Naive B cell (primary cell): ENCODE data around the gene KCNQ2. TPM values are rescaled to one million over a fixed set of nuclear protein-coding genes. Genes with fewer than 3 reads are reported as not detected.

Experiments used
- ATAC-seq, 2 donors: fragments of 150-1000 bp; cut with Tn5 transposase; 2 replicates each; pipeline ENCODE4 v1.10.0; 2021; ENCODE audit warnings: low read depth in 2 of 2, mild to moderate bottlenecking in 2 of 2, moderate library complexity in 2 of 2
- DNase-seq: peaks from one replicate; pipeline ENCODE4 v3.0.0; 2022
- H3K27ac Mint-ChIP-seq, 6 donors: one replicate each; pipeline ENCODE4 v1.8.0; 2020 to 2022; ENCODE audit warnings: mild to moderate bottlenecking in 6 of 6, mixed read lengths in 6 of 6, moderate library complexity in 5 of 6, inconsistent platforms in 2 of 6
- H3K27me3 Mint-ChIP-seq, 3 donors: one replicate each; pipeline ENCODE4 v1.8.0; 2021 to 2022; ENCODE audit warnings: mixed read lengths in 3 of 3, mild to moderate bottlenecking in 1 of 3
- H3K36me3 Mint-ChIP-seq, 2 donors: one replicate each; pipeline ENCODE4 v1.8.0; 2020 to 2022; ENCODE audit warnings: mixed read lengths in 2 of 2, inconsistent platforms in 1 of 2, mild to moderate bottlenecking in 1 of 2
- H3K4me1 Mint-ChIP-seq, 3 donors: one replicate each; pipeline ENCODE4 v1.8.0; 2020 to 2022; ENCODE audit warnings: mixed read lengths in 3 of 3, inconsistent platforms in 1 of 3, mild to moderate bottlenecking in 1 of 3, moderate library complexity in 1 of 3
- H3K4me3 Mint-ChIP-seq, 8 donors: one replicate each; pipeline ENCODE4 v1.8.0; 2020 to 2022; ENCODE audit warnings: mild to moderate bottlenecking in 8 of 8, mixed read lengths in 8 of 8, moderate library complexity in 8 of 8, inconsistent platforms in 2 of 8
- H3K9me3 Mint-ChIP-seq, 7 donors: one replicate each; pipeline ENCODE4 v1.8.0; 2020 to 2022; ENCODE audit warnings: mixed read lengths in 7 of 7, mild to moderate bottlenecking in 5 of 7, inconsistent platforms in 2 of 7, moderate library complexity in 1 of 7
- polyA plus RNA-seq, 6 donors: library from polyadenylated mRNA; unstranded; fragments of 300-500 nt; fragmentation: Illumina TruSeq; gene quantifications; one replicate each; pipeline ENCODE4 v1.2.3, GENCODE V29; 2021; ENCODE audit warnings: low read depth in 6 of 6

Gene KCNQ2
- polyA plus RNA-seq, 6 donors from 2014 or later: 0.54 to 1.1 TPM; not detected in 4

GRCh38 chr20:63397155-63397843 is 75.2 kb downstream of the KCNQ2 start:
- H3K27me3 Mint-ChIP-seq: peaks cover 5 to 42% (median 30%) of the 10 kb centered on the region in 3 donors
- no peak for ATAC-seq
- no peaks in the 10 kb centered on the region for H3K36me3 Mint-ChIP-seq
- DNase-seq: no peak
- no peak overlapping the region for H3K4me3 Mint-ChIP-seq
- H3K4me1 Mint-ChIP-seq: peaks cover 0 to 2% (median 0%) of the 10 kb centered on the region in 3 donors
- H3K27ac Mint-ChIP-seq: peak overlapping the region in 1 of 6 donors; percentile 78
- no peaks in the 10 kb centered on the region for H3K9me3 Mint-ChIP-seq

- H3K9me3 Mint-ChIP-seq: no peaks in the 10 kb centered on the region
- ATAC-seq (no peak), DNase-seq (no peak)
- no peak overlapping the region for H3K27ac Mint-ChIP-seq
- no peaks in the 10 kb centered on the region for H3K4me1 Mint-ChIP-seq
- H3K27me3 Mint-ChIP-seq: peaks cover 5 to 38% (median 30%) of the 10 kb centered on the region in 3 donors
- H3K36me3 Mint-ChIP-seq: no peaks in the 10 kb centered on the region
- H3K4me3 Mint-ChIP-seq: no peak overlapping the region
Measured at GRCh38 chr20:63396300-63396699, 76.2 kb downstream of the KCNQ2 start.

GRCh38 chr20:63395723-63396122 is 76.7 kb downstream of the KCNQ2 start:
- ATAC-seq: no peak
- Mint-ChIP-seq H3K36me3 (no peaks in the 10 kb centered on the region), H3K27ac (no peak overlapping the region), H3K4me3 (no peak overlapping the region), H3K27me3 (peaks cover 5 to 38% (median 30%) of the 10 kb centered on the region in 3 donors), H3K4me1 (no peaks in the 10 kb centered on the region), H3K9me3 (no peaks in the 10 kb centered on the region)
- DNase-seq: no peak

GRCh38 chr20:63394920-63395455 is 77.5 kb downstream of the KCNQ2 start:
- H3K27ac Mint-ChIP-seq: no peak overlapping the region
- H3K27me3 Mint-ChIP-seq: peaks cover 5 to 38% (median 30%) of the 10 kb centered on the region in 3 donors
- no peaks in the 10 kb centered on the region for H3K4me1 Mint-ChIP-seq
- no peak for ATAC-seq
- no peak for DNase-seq
- H3K9me3 Mint-ChIP-seq: peaks cover 0 to under 1% (median 0%) of the 10 kb centered on the region in 7 donors
- H3K36me3 Mint-ChIP-seq: no peaks in the 10 kb centered on the region
- peak overlapping the region in 1 of 8 donors; percentile 60 for H3K4me3 Mint-ChIP-seq

- Mint-ChIP-seq H3K4me3 (no peak overlapping the region), H3K36me3 (no peaks in the 10 kb centered on the region), H3K9me3 (peaks cover 0 to 5% (median 0%) of the 10 kb centered on the region in 7 donors), H3K27me3 (peaks cover 5 to 38% (median 30%) of the 10 kb centered on the region in 3 donors), H3K4me1 (no peaks in the 10 kb centered on the region), H3K27ac (no peak overlapping the region)
- DNase-seq (no peak), ATAC-seq (no peak)
Measured at GRCh38 chr20:63394069-63394919, 78.2 kb downstream of the KCNQ2 start.

- DNase-seq (no peak), ATAC-seq (no peak)
- H3K27ac Mint-ChIP-seq: no peak overlapping the region
- peaks cover 5 to 38% (median 30%) of the 10 kb centered on the region in 3 donors for H3K27me3 Mint-ChIP-seq
- H3K9me3 Mint-ChIP-seq: peaks cover 0 to 8% (median 0%) of the 10 kb centered on the region in 7 donors
- no peaks in the 10 kb centered on the region for H3K4me1 Mint-ChIP-seq
- no peak overlapping the region for H3K4me3 Mint-ChIP-seq
- no peaks in the 10 kb centered on the region for H3K36me3 Mint-ChIP-seq
Measured at GRCh38 chr20:63393566-63393965, 78.9 kb downstream of the KCNQ2 start.

GRCh38 chr20:63392465-63393365 is 79.7 kb downstream of the KCNQ2 start:
- H3K27ac Mint-ChIP-seq: no peak overlapping the region
- H3K27me3 Mint-ChIP-seq: peaks cover 5 to 45% (median 30%) of the 10 kb centered on the region in 3 donors
- no peak for DNase-seq
- no peak overlapping the region for H3K4me3 Mint-ChIP-seq
- no peaks in the 10 kb centered on the region for H3K36me3 Mint-ChIP-seq
- no peak for ATAC-seq
- H3K9me3 Mint-ChIP-seq: peaks cover 2 to 8% (median 3%) of the 10 kb centered on the region in 7 donors
- H3K4me1 Mint-ChIP-seq: no peaks in the 10 kb centered on the region

GRCh38 chr20:63387917-63388316 is 84.5 kb downstream of the KCNQ2 start:
- Mint-ChIP-seq H3K27me3 (peaks cover 4 to 16% (median 7%) of the 10 kb centered on the region in 3 donors), H3K27ac (no peak overlapping the region), H3K9me3 (peaks cover 16 to 35% (median 24%) of the 10 kb centered on the region in 7 donors), H3K36me3 (peaks cover 0 to 16% of the 10 kb centered on the region in 2 donors), H3K4me3 (no peak overlapping the region), H3K4me1 (peaks cover 0 to 1% (median 0%) of the 10 kb centered on the region in 3 donors)
- no peak for ATAC-seq
- no peak for DNase-seq

- Mint-ChIP-seq H3K27me3 (peaks cover 4 to 11% (median 7%) of the 10 kb centered on the region in 3 donors), H3K27ac (no peak overlapping the region), H3K36me3 (peaks cover 0 to 16% of the 10 kb centered on the region in 2 donors), H3K4me1 (peaks cover 0 to 1% (median 0%) of the 10 kb centered on the region in 3 donors), H3K4me3 (peak overlapping the region in 1 of 8 donors; percentile 45), H3K9me3 (peaks cover 16 to 35% (median 24%) of the 10 kb centered on the region in 7 donors)
- no peak for DNase-seq
- ATAC-seq: no peak
Measured at GRCh38 chr20:63387393-63387792, 85.1 kb downstream of the KCNQ2 start.

GRCh38 chr20:63386491-63386890 is 86.0 kb downstream of the KCNQ2 start:
- Mint-ChIP-seq H3K27ac (peak overlapping the region in 1 of 6 donors; percentile 73), H3K4me1 (peaks cover 0 to 1% (median 0%) of the 10 kb centered on the region in 3 donors), H3K9me3 (peaks cover 16 to 35% (median 24%) of the 10 kb centered on the region in 7 donors), H3K4me3 (no peak overlapping the region), H3K27me3 (peaks cover 4 to 11% (median 7%) of the 10 kb centered on the region in 3 donors), H3K36me3 (peaks cover 0 to 16% of the 10 kb centered on the region in 2 donors)
- no peak for ATAC-seq
- DNase-seq: no peak

GRCh38 chr20:63385819-63386218 is 86.6 kb downstream of the KCNQ2 start:
- peaks cover 16 to 35% (median 24%) of the 10 kb centered on the region in 7 donors for H3K9me3 Mint-ChIP-seq
- peaks cover 0 to 16% of the 10 kb centered on the region in 2 donors for H3K36me3 Mint-ChIP-seq
- no peak for DNase-seq
- peaks cover 4 to 11% (median 7%) of the 10 kb centered on the region in 3 donors for H3K27me3 Mint-ChIP-seq
- H3K4me3 Mint-ChIP-seq: no peak overlapping the region
- no peak overlapping the region for H3K27ac Mint-ChIP-seq
- ATAC-seq: no peak
- H3K4me1 Mint-ChIP-seq: peaks cover 0 to 1% (median 0%) of the 10 kb centered on the region in 3 donors

GRCh38 chr20:63384336-63384735 is 88.1 kb downstream of the KCNQ2 start:
- Mint-ChIP-seq H3K27me3 (peaks cover 4 to 19% (median 9%) of the 10 kb centered on the region in 3 donors), H3K36me3 (peaks cover 0 to 16% of the 10 kb centered on the region in 2 donors), H3K4me3 (no peak overlapping the region), H3K9me3 (peaks cover 16 to 30% (median 22%) of the 10 kb centered on the region in 7 donors), H3K4me1 (peaks cover 0 to 1% (median 0%) of the 10 kb centered on the region in 3 donors), H3K27ac (no peak overlapping the region)
- DNase-seq (no peak), ATAC-seq (no peak)
